Mesothelial cell of epicardium (in vitro differentiated cells): Measurements from ENCODE around the gene C14orf180. TPM values are rescaled to one million over a fixed set of nuclear protein-coding genes. Genes with fewer than 3 reads are reported as not detected.

Experiments
- DNase-seq, 2 experiments: peaks; one replicate each; pipeline ENCODE4 v3.0.0; 2021; ENCODE audit warnings: low spot score in 2 of 2; ENCODE audit not compliant: unreplicated experiment in 2 of 2
- H3K27ac Mint-ChIP-seq: 2 replicates; pipeline ENCODE4 v1.8.0; 2021; ENCODE audit warnings: mixed read lengths
- H3K27me3 Mint-ChIP-seq: 2 replicates; pipeline ENCODE4 v1.8.0; 2021; ENCODE audit warnings: low read depth, mixed read lengths
- H3K36me3 Mint-ChIP-seq: 2 replicates; pipeline ENCODE4 v1.8.0; 2021; ENCODE audit warnings: mixed read lengths
- H3K4me1 Mint-ChIP-seq: 2 replicates; pipeline ENCODE4 v1.8.0; 2021; ENCODE audit warnings: mixed read lengths
- H3K4me3 Mint-ChIP-seq: 2 replicates; pipeline ENCODE4 v1.8.0; 2021; ENCODE audit warnings: mild to moderate bottlenecking, moderate library complexity, mixed read lengths
- H3K9me3 Mint-ChIP-seq: 2 replicates; pipeline ENCODE4 v1.8.0; 2021; ENCODE audit warnings: mixed read lengths
- total RNA-seq: library from RNA; stranded (reverse); gene quantifications from 3 replicates; pipeline ENCODE4 v1.2.1, GENCODE V29; 2021
- TF ChIP-seq, protein P1 (sequence below): fragments of 200-600 bp; sonication (generic); IDR thresholded peaks from one replicate; pipeline ENCODE4 v1.5.0; 2021; ENCODE audit warnings: antibody characterized with exemption; ENCODE audit not compliant: unreplicated experiment

C14orf180 gene
- total RNA-seq, 1 donor from 2014 or later: 0.36 TPM

DNA sequence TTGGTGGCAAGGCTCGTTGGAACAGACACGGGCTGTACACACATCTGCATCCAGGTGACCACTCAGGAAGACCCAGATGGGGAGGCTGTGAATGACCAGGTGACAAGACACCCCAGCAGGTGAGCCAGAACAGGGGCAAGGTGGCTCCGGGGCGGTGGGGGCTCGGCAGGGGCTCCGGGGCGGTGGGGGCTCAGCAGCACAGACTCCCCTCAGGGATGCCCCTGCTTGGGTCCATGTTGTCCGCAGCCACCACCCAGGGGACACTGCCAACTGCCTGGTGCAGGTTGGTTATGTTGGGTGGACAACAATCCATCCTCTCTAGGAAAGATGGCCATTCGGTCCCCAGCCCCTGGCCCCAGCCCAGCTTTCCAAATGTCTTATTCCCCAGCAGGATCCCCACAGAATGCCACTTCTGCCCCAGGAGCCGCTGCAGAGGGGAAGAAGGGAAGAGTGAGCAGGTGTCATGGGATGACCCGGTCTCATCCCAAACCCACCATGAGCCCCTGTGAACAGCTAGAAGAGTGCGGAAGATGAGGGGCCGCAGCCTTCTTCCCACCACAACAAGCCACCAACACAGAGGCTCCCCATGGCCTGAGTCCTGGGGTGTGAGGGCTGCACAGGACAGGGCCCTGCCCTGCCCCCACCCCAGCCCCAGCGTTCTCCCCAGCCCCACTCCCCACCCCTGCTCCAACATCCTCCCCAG is 31.4 kb upstream of the C14orf180 start:
- peak in 1 of 2 experiments; percentile 34 for DNase-seq

GRCh38 chr14:104548802-104549535 is 30.6 kb upstream of the C14orf180 start:
- DNase-seq: peak in 1 of 2 experiments; percentile 5
- Mint-ChIP-seq H3K4me1 (peaks cover 4% of the 10 kb centered on the region), H3K36me3 (no peaks in the 10 kb centered on the region), H3K4me3 (no peak overlapping the region), H3K9me3 (no peaks in the 10 kb centered on the region), H3K27me3 (peaks cover 49% of the 10 kb centered on the region), H3K27ac (no peak overlapping the region)
- TF ChIP-seq, protein P1, sequence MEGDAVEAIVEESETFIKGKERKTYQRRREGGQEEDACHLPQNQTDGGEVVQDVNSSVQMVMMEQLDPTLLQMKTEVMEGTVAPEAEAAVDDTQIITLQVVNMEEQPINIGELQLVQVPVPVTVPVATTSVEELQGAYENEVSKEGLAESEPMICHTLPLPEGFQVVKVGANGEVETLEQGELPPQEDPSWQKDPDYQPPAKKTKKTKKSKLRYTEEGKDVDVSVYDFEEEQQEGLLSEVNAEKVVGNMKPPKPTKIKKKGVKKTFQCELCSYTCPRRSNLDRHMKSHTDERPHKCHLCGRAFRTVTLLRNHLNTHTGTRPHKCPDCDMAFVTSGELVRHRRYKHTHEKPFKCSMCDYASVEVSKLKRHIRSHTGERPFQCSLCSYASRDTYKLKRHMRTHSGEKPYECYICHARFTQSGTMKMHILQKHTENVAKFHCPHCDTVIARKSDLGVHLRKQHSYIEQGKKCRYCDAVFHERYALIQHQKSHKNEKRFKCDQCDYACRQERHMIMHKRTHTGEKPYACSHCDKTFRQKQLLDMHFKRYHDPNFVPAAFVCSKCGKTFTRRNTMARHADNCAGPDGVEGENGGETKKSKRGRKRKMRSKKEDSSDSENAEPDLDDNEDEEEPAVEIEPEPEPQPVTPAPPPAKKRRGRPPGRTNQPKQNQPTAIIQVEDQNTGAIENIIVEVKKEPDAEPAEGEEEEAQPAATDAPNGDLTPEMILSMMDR: no peak

More for the DNA sequence above, 31.4 kb upstream of the C14orf180 start:
- Mint-ChIP-seq H3K4me1 (no peaks in the 10 kb centered on the region), H3K9me3 (no peaks in the 10 kb centered on the region), H3K27ac (no peak overlapping the region), H3K4me3 (no peak overlapping the region), H3K27me3 (peaks cover 52% of the 10 kb centered on the region), H3K36me3 (no peaks in the 10 kb centered on the region)
- TF ChIP-seq, protein P1: no peak

- Mint-ChIP-seq H3K4me3 (no peak overlapping the region), H3K27ac (no peak overlapping the region), H3K9me3 (no peaks in the 10 kb centered on the region), H3K4me1 (peaks cover 8% of the 10 kb centered on the region), H3K36me3 (no peaks in the 10 kb centered on the region), H3K27me3 (peaks cover 41% of the 10 kb centered on the region)
- DNase-seq: peak in 1 of 2 experiments; percentile 20
- TF ChIP-seq, protein P1: no peak
Measured at GRCh38 chr14:104549536-104550339, 29.8 kb upstream of the C14orf180 start.

GRCh38 chr14:104550340-104550860 is 29.2 kb upstream of the C14orf180 start:
- no peaks in the 10 kb centered on the region for H3K9me3 Mint-ChIP-seq
- TF ChIP-seq, protein P1: no peak
- H3K36me3 Mint-ChIP-seq: no peaks in the 10 kb centered on the region
- peaks cover 13% of the 10 kb centered on the region for H3K4me1 Mint-ChIP-seq
- no peak overlapping the region for H3K4me3 Mint-ChIP-seq
- DNase-seq: no peak
- peaks cover 35% of the 10 kb centered on the region for H3K27me3 Mint-ChIP-seq
- no peak overlapping the region for H3K27ac Mint-ChIP-seq

- DNase-seq: peak in 1 of 2 experiments; percentile 29
- no peak overlapping the region for H3K27ac Mint-ChIP-seq
- H3K4me1 Mint-ChIP-seq: peaks cover 14% of the 10 kb centered on the region
- no peaks in the 10 kb centered on the region for H3K9me3 Mint-ChIP-seq
- TF ChIP-seq, protein P1: no peak
- peaks cover 32% of the 10 kb centered on the region for H3K27me3 Mint-ChIP-seq
- no peaks in the 10 kb centered on the region for H3K36me3 Mint-ChIP-seq
- no peak overlapping the region for H3K4me3 Mint-ChIP-seq
Measured at GRCh38 chr14:104550861-104551728, 28.5 kb upstream of the C14orf180 start.
